OCI-LY3 (cell line): ENCODE measurements around the gene FAP.

Source experiments
- H2AFZ ChIP-seq: fragments of 200-600, 300-600 bp; shearing (Covaris generic); 2 replicates; pipeline ENCODE4 v1.6.0; 2014; ENCODE audit warnings: antibody characterized with exemption, low read depth, low read length
- H3K27ac ChIP-seq: fragments of 200-600, 300-600 bp; sonication (generic); 2 replicates; pipeline ENCODE4 v1.5.1; 2014; ENCODE audit warnings: mild to moderate bottlenecking, low read length, moderate library complexity, mixed read lengths
- H3K27me3 ChIP-seq: fragments of 200-600, 300-600 bp; sonication (generic); 2 replicates; pipeline ENCODE4 v1.6.1; 2014; ENCODE audit warnings: low read depth, low read length, mixed read lengths
- H3K36me3 ChIP-seq: fragments of 200-600, 300-600 bp; sonication (generic); replicated peaks from 2 replicates; pipeline ENCODE3; 2014; ENCODE audit warnings: low read depth, low read length, mixed read lengths
- H3K4me1 ChIP-seq: fragments of 300-600, 200-600 bp; sonication (generic); 2 replicates; pipeline ENCODE4 v1.6.1; 2014; ENCODE audit warnings: low read length, mixed read lengths
- H3K4me2 ChIP-seq: fragments of 200-600, 300-600 bp; sonication (generic); 2 replicates; pipeline ENCODE4 v1.6.1; 2014; ENCODE audit warnings: low read length, mixed read lengths
- H3K4me3 ChIP-seq: fragments of 300-600, 200-600 bp; sonication (generic); 2 replicates; pipeline ENCODE4 v1.5.1; 2014; ENCODE audit warnings: antibody characterized with exemption, mild to moderate bottlenecking, low read length, moderate library complexity
- H3K79me2 ChIP-seq: fragments of 300-600, 200-600 bp; shearing (Covaris generic); 2 replicates; pipeline ENCODE4 v1.6.1; 2014; ENCODE audit warnings: mild to moderate bottlenecking, low read length, mixed read lengths
- H3K9ac ChIP-seq: fragments of 300-600, 200-600 bp; shearing (Covaris generic); 2 replicates; pipeline ENCODE4 v1.6.0; 2014; ENCODE audit warnings: mild to moderate bottlenecking, low read length, moderate library complexity
- H3K9me3 ChIP-seq: fragments of 200-600, 300-600 bp; shearing (Covaris generic); 2 replicates; pipeline ENCODE4 v1.6.1; 2014; ENCODE audit warnings: low read length, mixed read lengths; ENCODE audit not compliant: insufficient read depth
- H4K20me1 ChIP-seq: fragments of 200-600, 300-600 bp; sonication (generic); 2 replicates; pipeline ENCODE4 v1.6.1; 2016; ENCODE audit warnings: low read length, mixed read lengths; ENCODE audit not compliant: insufficient read depth
- CTCF ChIP-seq: fragments of 200-600, 300-600 bp; sonication (generic); IDR thresholded peaks from 2 replicates; pipeline ENCODE4 v1.5.1; 2014; ENCODE audit warnings: antibody characterized with exemption, low read length, low read depth
- EZH2phosphoT487 ChIP-seq: fragments of 200-600 bp; shearing (Covaris generic); IDR thresholded peaks from 2 replicates; pipeline ENCODE4 v1.6.1; 2018; ENCODE audit warnings: antibody characterized with exemption, mixed run types, low read depth

Gene FAP

GRCh38 chr2:162257425-162257824, 14.2 kb upstream of the FAP start:
- Histone ChIP-seq H3K4me2 (no peak overlapping the region), H3K9me3 (no peaks in the 10 kb centered on the region), H3K36me3 (no peaks in the 10 kb centered on the region), H2AFZ (no peak overlapping the region), H3K9ac (no peak overlapping the region), H3K79me2 (no peaks in the 10 kb centered on the region), H3K4me1 (peaks cover 13% of the 10 kb centered on the region), H3K4me3 (no peak overlapping the region), H4K20me1 (no peaks in the 10 kb centered on the region), H3K27me3 (no peaks in the 10 kb centered on the region), H3K27ac (no peak overlapping the region)
- TF ChIP-seq CTCF (no peak), EZH2phosphoT487 (no peak)

- Histone ChIP-seq H3K79me2 (no peaks in the 10 kb centered on the region), H3K4me2 (no peak overlapping the region), H3K9ac (no peak overlapping the region), H3K36me3 (no peaks in the 10 kb centered on the region), H3K9me3 (no peaks in the 10 kb centered on the region), H3K27ac (no peak overlapping the region), H3K27me3 (no peaks in the 10 kb centered on the region), H2AFZ (no peak overlapping the region), H4K20me1 (no peaks in the 10 kb centered on the region), H3K4me3 (no peak overlapping the region), H3K4me1 (peaks cover 12% of the 10 kb centered on the region)
- TF ChIP-seq EZH2phosphoT487 (no peak), CTCF (no peak)
These were observed 13.3 kb upstream of the FAP start for GRCh38 chr2:162256591-162256991.

GRCh38 chr2:162254236-162254871, 11.1 kb upstream of the FAP start:
- no peak overlapping the region for H3K9ac ChIP-seq
- H4K20me1 ChIP-seq = no peaks in the 10 kb centered on the region
- H3K27ac ChIP-seq = no peak overlapping the region
- peaks cover 2% of the 10 kb centered on the region; the same call in 1 of the 2 replicates for H3K4me1 ChIP-seq
- no peak overlapping the region for H3K4me2 ChIP-seq
- no peak for TF ChIP-seq EZH2phosphoT487
- no peaks in the 10 kb centered on the region for H3K36me3 ChIP-seq
- H3K27me3 ChIP-seq = no peaks in the 10 kb centered on the region
- H3K79me2 ChIP-seq = no peaks in the 10 kb centered on the region
- H3K4me3 ChIP-seq = no peak overlapping the region
- H3K9me3 ChIP-seq = no peaks in the 10 kb centered on the region
- no peak overlapping the region for H2AFZ ChIP-seq

GRCh38 chr2:162253435-162253834, 10.2 kb upstream of the FAP start:
- no peak overlapping the region for H2AFZ ChIP-seq
- H3K4me1 ChIP-seq = peaks cover 3% of the 10 kb centered on the region; the same call in 1 of the 2 replicates
- H3K4me3 ChIP-seq = no peak overlapping the region
- TF ChIP-seq EZH2phosphoT487 (no peak), CTCF (no peak)
- H3K9me3 ChIP-seq = no peaks in the 10 kb centered on the region
- H3K27ac ChIP-seq = no peak overlapping the region
- no peak overlapping the region for H3K4me2 ChIP-seq
- H3K27me3 ChIP-seq = no peaks in the 10 kb centered on the region
- H3K79me2 ChIP-seq = no peaks in the 10 kb centered on the region
- no peaks in the 10 kb centered on the region for H4K20me1 ChIP-seq
- H3K9ac ChIP-seq = no peak overlapping the region
- no peaks in the 10 kb centered on the region for H3K36me3 ChIP-seq

- TF ChIP-seq EZH2phosphoT487 = no peak
- no peak overlapping the region for H2AFZ ChIP-seq
- no peak overlapping the region for H3K4me3 ChIP-seq
- H3K4me1 ChIP-seq = peaks cover 3% of the 10 kb centered on the region; the same call in 1 of the 2 replicates
- H3K79me2 ChIP-seq = no peaks in the 10 kb centered on the region
- H3K36me3 ChIP-seq = no peaks in the 10 kb centered on the region
- H3K4me2 ChIP-seq = no peak overlapping the region
- no peak overlapping the region for H3K9ac ChIP-seq
- H3K27ac ChIP-seq = no peak overlapping the region
- no peaks in the 10 kb centered on the region for H3K27me3 ChIP-seq
- H3K9me3 ChIP-seq = no peaks in the 10 kb centered on the region
- H4K20me1 ChIP-seq = no peaks in the 10 kb centered on the region
These were observed 8.9 kb upstream of the FAP start for GRCh38 chr2:162252153-162252552.
